ENCODE measurements around the gene RAD51B. TPM values are rescaled to one million over a fixed set of nuclear protein-coding genes. Genes with fewer than 3 reads are reported as not detected.

The RAD51B gene
- total RNA-seq, 1 experiment from 2014 or later, result 13.3 TPM

DNA sequence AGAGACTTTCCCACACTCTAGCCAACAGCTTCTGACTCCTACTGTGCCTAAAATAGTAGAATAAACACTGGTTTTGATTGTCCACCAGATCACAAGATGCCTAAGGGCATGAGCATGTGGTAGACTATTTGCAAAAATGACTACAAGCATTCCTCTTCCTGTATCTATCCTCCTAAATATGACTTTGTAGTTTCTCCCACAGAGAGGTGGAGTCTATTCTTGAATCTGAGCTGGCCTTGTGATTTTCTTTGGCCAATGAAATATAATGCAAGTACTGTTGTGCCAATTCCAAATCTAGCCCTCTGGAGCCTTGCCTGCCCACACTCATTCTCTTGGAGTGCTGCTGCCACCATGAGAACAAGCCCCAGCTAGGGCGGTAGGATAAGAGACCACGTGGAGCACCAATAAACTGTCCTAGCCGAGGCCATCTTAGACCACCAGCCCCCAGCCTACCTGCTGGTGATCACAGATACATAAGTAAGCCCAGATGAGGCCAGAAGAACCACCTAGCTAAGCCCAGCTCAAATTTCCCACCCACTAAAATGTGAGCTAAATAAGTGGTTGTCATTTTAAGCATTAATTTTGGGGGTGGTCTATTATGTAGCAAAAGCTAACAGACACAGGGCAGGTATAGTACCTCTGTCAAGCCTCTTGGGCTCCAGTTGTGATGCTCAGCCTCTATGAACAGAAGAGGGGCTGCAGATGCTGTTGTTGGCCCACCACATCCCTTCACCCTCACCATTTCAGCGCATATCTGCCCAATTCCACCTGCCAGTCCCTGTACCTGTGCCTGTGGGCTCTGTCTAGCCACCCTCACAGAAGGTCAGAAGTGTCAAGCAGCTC, 955.4 kb downstream of the RAD51B start:
- Histone ChIP-seq H3K9me3 (replicated peaks) (no peaks in the 10 kb centered on the region), H3K4me3 (no peak overlapping the region), H3K27ac (no peak overlapping the region), H3K4me1 (peaks cover 10% of the 10 kb centered on the region; the same call in 1 of the 2 replicates), H3K27me3 (no peaks in the 10 kb centered on the region), H3K36me3 (no peaks in the 10 kb centered on the region)
- DNase-seq, result no peak

DNA sequence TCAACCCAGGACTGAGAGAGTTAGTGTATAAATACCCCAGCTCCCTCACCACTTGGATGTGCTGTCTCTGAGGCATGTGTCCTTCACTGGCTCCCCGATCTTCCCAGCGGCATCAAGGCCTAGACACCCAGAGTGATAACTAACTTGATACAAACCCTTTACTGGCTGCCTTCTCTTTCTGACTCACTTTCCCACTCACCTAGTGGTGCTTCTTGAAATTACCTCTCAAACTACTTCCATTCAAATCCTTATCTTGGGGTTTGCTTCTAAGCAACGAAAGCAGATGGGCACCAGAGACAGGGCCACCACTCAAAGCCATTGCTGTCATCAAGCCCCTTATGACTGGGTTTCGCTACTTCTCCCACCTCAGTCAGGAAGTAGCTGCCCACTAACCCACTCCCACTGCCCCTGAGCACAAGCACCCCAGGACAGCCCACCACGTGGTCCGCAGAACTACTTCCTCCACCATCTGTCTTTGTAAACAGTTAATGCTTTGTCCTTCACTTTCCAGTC, 956.1 kb downstream of the RAD51B start:
- H3K4me3 ChIP-seq, result no peak overlapping the region
- no peaks in the 10 kb centered on the region for H3K36me3 ChIP-seq
- H3K27ac ChIP-seq, result no peak overlapping the region
- no peaks in the 10 kb centered on the region for H3K9me3 ChIP-seq (replicated peaks)
- no peaks in the 10 kb centered on the region for H3K27me3 ChIP-seq
- DNase-seq, result no peak
- peaks cover 10% of the 10 kb centered on the region; the same call in 1 of the 2 replicates for H3K4me1 ChIP-seq

DNA sequence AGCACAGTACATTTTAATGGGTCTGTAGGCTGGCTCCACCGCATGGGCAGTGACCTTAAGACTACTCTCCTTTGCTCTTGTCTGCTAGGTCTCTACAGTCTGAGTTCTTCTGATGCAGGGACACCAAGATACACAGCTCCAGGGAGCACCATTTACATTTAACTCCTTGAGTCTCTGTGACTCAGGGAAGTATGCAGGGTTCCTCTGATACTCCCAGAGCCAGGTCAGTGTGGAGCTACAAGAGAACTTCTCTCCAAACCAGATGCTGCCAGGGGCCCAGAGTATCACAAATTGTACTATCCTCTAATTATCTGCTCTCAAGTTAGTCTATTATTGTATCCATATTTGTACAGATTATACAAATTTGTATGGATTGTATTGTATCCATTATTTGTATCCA, 958.1 kb downstream of the RAD51B start:
- Histone ChIP-seq H3K27ac (no peak overlapping the region), H3K27me3 (no peaks in the 10 kb centered on the region)
- DNase-seq, result no peak

More for the DNA sequence above, 958.1 kb downstream of the RAD51B start:
- H3K4me3 ChIP-seq, result no peak overlapping the region
- H3K36me3 ChIP-seq, result no peaks in the 10 kb centered on the region
- peaks cover 10% of the 10 kb centered on the region; the same call in 1 of the 2 replicates for H3K4me1 ChIP-seq
- no peaks in the 10 kb centered on the region for H3K9me3 ChIP-seq (replicated peaks)

Other genes starting within 250 kb of the RAD51B start
- gene PIGH, start 219.5 kb upstream of the RAD51B start, total RNA-seq (2014; rRNA removed; shearing (Covaris generic)), result 17.4 and 18.4 TPM in 2 replicates
- 8.6 and 9.7 TPM in 2 replicates for gene ARG2, start 199.9 kb upstream of the RAD51B start, total RNA-seq (2014; rRNA removed; shearing (Covaris generic))
- 34.7 and 35.3 TPM in 2 replicates for gene VTI1B, start 145.1 kb upstream of the RAD51B start, total RNA-seq (2014; rRNA removed; shearing (Covaris generic))
- gene RDH11, start 124.0 kb upstream of the RAD51B start, total RNA-seq (2014; rRNA removed; shearing (Covaris generic)), result 71.9 and 77.0 TPM in 2 replicates
- not detected in 2 replicates for gene RDH12, start 117.9 kb upstream of the RAD51B start, total RNA-seq (2014; rRNA removed; shearing (Covaris generic))
- gene ZFYVE26, start 3.2 kb upstream of the RAD51B start, total RNA-seq (2014; rRNA removed; shearing (Covaris generic)), result 12.3 and 16.7 TPM in 2 replicates

Measured in SJCRH30 (cell line).